Measurements from ENCODE around the gene CYP1A2. TPM values are rescaled to one million over a fixed set of nuclear protein-coding genes. Genes with fewer than 3 reads are reported as not detected.

CYP1A2 gene
- total RNA-seq, 1 donor from 2014 or later, result not detected

GRCh38 chr15:74789741-74790079 lies 41.1 kb downstream of the CYP1A2 start:
- Mint-ChIP-seq H3K36me3 (ENCODE audit: low read depth) (no peaks in the 10 kb centered on the region), H3K4me3 (peak overlapping the region; percentile 42), H3K9me3 (no peaks in the 10 kb centered on the region), H3K4me1 (peaks cover 62% of the 10 kb centered on the region), H3K27me3 (ENCODE audit: low read depth) (no peaks in the 10 kb centered on the region), H3K27ac (ENCODE audit: unreplicated experiment) (peak overlapping the region; percentile 71)
- no peak for TF ChIP-seq CTCF (conservative IDR thresholded peaks at IDR 0.05)
- no peak for DNase-seq (ENCODE audit: low read depth, low spot score)

DNA sequence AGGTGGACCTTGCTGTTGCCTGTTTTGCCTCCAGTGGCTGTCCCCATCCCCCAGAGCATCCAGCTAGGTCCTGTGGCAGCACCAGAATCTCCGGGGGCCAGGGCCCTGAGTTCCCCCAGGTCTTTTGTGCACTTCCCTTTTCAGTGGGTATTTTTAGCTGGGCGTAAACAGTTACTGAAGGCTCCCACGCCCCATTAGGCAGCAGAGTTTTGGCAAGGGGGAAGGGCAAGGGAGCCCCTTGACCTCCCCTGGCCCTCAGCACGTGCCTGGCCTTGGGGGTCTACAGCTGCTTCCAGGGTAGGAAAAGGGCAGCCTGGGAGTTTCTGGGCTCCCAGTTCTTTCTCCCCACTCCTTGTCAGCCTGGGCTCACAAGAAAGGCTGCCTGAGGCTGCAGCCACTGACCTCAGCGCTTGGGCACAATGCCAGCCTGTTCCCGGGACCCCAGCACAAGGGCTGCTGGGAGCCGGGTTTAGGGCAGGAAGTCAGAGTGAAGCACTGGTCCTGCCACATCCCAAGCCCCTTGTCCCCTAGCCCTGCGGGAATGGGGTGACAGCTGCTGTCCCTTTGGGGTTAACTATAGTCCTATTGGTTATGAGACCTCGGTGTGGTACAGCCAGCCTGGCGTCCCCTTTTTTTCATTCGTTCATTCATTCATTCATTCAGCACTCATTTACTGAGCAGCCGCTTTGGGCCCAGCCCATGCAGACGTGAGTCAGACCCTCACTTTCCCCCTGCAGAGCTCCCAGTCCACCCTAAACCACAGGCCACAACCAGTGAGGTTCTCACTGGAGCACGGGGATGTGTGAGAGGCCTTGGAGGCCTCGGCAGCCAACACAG lies 41.7 kb downstream of the CYP1A2 start:
- Mint-ChIP-seq H3K27ac (ENCODE audit: unreplicated experiment) (peak overlapping the region; percentile 71), H3K27me3 (ENCODE audit: low read depth) (no peaks in the 10 kb centered on the region), H3K9me3 (no peaks in the 10 kb centered on the region), H3K4me1 (peaks cover 59% of the 10 kb centered on the region), H3K4me3 (peak overlapping the region; percentile 42), H3K36me3 (ENCODE audit: low read depth) (no peaks in the 10 kb centered on the region)
- no peak for TF ChIP-seq CTCF (conservative IDR thresholded peaks at IDR 0.05)
- DNase-seq (ENCODE audit: low read depth, low spot score), result peak; percentile 33

GRCh38 chr15:74791007-74791406 lies 42.4 kb downstream of the CYP1A2 start:
- DNase-seq (ENCODE audit: low read depth, low spot score), result no peak
- Mint-ChIP-seq H3K4me1 (peaks cover 58% of the 10 kb centered on the region), H3K4me3 (no peak overlapping the region), H3K27me3 (ENCODE audit: low read depth) (no peaks in the 10 kb centered on the region), H3K36me3 (ENCODE audit: low read depth) (no peaks in the 10 kb centered on the region), H3K9me3 (no peaks in the 10 kb centered on the region), H3K27ac (ENCODE audit: unreplicated experiment) (no peak overlapping the region)
- TF ChIP-seq CTCF (conservative IDR thresholded peaks at IDR 0.05), result no peak

DNA sequence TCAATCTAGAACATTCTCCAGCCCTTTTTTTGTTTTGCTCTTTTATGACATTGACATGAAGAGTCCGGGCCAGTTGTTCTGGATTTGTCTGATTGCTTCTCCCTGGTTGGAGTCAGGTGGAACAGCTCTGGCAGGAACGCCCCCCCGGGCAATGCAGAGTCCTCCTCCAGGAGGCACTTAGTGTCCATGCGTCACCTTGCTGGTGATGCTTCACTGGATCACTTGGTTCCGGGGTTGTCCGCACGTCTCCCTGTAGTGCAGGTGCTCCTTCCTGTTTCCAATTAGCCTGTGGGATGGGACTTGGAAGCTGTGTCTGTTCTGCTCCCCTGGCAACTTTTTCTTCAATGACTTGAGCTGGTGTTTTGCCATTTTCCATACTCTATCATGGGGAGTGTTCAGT lies 43.0 kb downstream of the CYP1A2 start:
- no peaks in the 10 kb centered on the region for H3K9me3 Mint-ChIP-seq
- no peaks in the 10 kb centered on the region for H3K27me3 Mint-ChIP-seq (ENCODE audit: low read depth)
- peaks cover 58% of the 10 kb centered on the region for H3K4me1 Mint-ChIP-seq
- no peak overlapping the region for H3K27ac Mint-ChIP-seq (ENCODE audit: unreplicated experiment)
- no peak for DNase-seq (ENCODE audit: low read depth, low spot score)
- no peak for TF ChIP-seq CTCF (conservative IDR thresholded peaks at IDR 0.05)
- H3K36me3 Mint-ChIP-seq (ENCODE audit: low read depth), result no peaks in the 10 kb centered on the region
- no peak overlapping the region for H3K4me3 Mint-ChIP-seq

GRCh38 chr15:74792227-74793016 lies 43.8 kb downstream of the CYP1A2 start:
- Mint-ChIP-seq H3K4me1 (peaks cover 58% of the 10 kb centered on the region), H3K4me3 (peak overlapping the region; percentile 8), H3K27me3 (ENCODE audit: low read depth) (no peaks in the 10 kb centered on the region), H3K27ac (ENCODE audit: unreplicated experiment) (peak overlapping the region; percentile 6), H3K9me3 (no peaks in the 10 kb centered on the region), H3K36me3 (ENCODE audit: low read depth) (no peaks in the 10 kb centered on the region)
- TF ChIP-seq CTCF (conservative IDR thresholded peaks at IDR 0.05), result no peak
- DNase-seq (ENCODE audit: low read depth, low spot score), result no peak
